Measurements from ENCODE around the gene RAX2.

Gene RAX2

DNA sequence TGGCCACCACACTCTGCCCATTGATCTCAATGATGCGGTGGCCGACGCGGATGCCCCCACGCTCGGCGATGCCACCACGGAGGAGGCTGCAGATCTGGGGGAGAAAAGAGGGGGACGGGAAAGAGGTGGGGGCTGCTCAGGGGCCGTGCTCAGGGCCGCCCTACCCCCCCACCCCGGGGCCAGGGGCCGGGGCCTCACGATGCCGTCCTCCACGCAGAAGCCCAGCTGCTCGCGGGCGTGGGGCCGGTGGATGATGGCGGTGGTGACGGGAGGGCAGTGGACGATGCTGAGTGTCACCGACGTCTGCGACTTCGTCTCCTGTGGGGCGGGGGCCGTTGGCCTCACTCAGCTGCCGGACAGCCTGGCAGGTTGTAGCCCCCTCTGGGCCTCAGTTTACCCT lies 20.8 kb downstream of the RAX2 start:
- no peak overlapping the region for H3K4me3 ChIP-seq
- TF ChIP-seq EZH2 (IDR thresholded peaks at IDR 0.05) = no peak
- no peak for TF ChIP-seq FOXP2 (optimal IDR thresholded peaks at IDR 0.05; ENCODE audit: control extremely low read depth, extremely low read length, insufficient read depth)
- no peak for TF ChIP-seq POLR2AphosphoS5 (IDR thresholded peaks at IDR 0.05; ENCODE audit: borderline replicate concordance, low read depth, low read length)
- no peak overlapping the region for H3K27ac ChIP-seq
- no peak for DNase-seq (ENCODE audit: low read depth, low spot score)
- no peak overlapping the region for H3K9ac ChIP-seq (ENCODE audit: insufficient read length)
- H3K36me3 ChIP-seq (ENCODE audit: insufficient read depth, low read length) = no peaks in the 10 kb centered on the region
- H3K9me3 ChIP-seq (ENCODE audit: low read depth, low read length) = no peaks in the 10 kb centered on the region

DNA sequence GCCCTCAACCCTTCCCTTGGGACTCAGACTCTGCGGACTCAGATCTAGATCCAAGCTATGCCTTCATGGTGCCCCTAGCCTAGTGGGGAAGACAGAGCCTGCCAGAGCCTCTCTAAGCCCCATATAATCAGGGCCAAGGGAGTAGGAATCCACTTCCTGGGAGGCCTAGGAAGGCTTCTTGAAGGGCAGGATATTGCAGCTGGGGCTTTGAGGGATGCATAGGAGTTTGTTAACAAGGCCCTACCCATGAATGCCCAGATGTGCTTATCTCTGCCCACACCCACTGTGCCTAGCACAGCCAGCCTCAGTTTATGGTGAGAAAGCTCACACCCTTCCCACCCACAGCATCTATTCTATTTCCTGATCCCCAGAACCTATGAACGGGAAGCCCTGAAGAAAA lies 21.8 kb downstream of the RAX2 start:
- no peak overlapping the region for H3K9ac ChIP-seq (ENCODE audit: insufficient read length)
- no peak for DNase-seq (ENCODE audit: low read depth, low spot score)
- H3K36me3 ChIP-seq (ENCODE audit: insufficient read depth, low read length) = no peaks in the 10 kb centered on the region
- H3K27ac ChIP-seq = no peak overlapping the region
- no peaks in the 10 kb centered on the region for H3K9me3 ChIP-seq (ENCODE audit: low read depth, low read length)
- TF ChIP-seq FOXP2 (optimal IDR thresholded peaks at IDR 0.05; ENCODE audit: control extremely low read depth, extremely low read length, insufficient read depth) = no peak
- no peak for TF ChIP-seq EZH2 (IDR thresholded peaks at IDR 0.05)
- TF ChIP-seq POLR2AphosphoS5 (IDR thresholded peaks at IDR 0.05; ENCODE audit: borderline replicate concordance, low read depth, low read length) = no peak
- no peak overlapping the region for H3K4me3 ChIP-seq

DNA sequence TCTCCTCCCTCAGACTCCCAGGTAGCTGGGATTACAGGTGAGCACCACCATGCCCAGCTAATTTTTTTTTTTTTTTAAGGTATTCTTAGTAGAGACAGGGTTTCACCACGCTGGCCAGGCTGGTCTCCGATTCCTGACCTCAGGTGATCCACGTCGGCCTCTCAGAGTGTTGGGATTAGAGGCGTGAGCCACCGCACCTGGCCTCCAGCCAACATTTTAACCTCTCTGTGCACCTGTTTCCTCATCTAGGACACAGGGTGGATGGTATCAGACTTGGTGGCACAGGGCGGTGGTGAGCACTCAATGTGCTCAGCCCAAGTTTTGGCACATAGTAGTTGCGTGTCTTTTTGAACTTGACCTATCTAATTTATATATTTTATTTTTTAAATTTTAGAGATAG lies 23.1 kb downstream of the RAX2 start:
- Histone ChIP-seq H3K36me3 (ENCODE audit: insufficient read depth, low read length) (no peaks in the 10 kb centered on the region), H3K4me3 (no peak overlapping the region), H3K9me3 (ENCODE audit: low read depth, low read length) (no peaks in the 10 kb centered on the region), H3K27ac (no peak overlapping the region), H3K9ac (ENCODE audit: insufficient read length) (no peak overlapping the region)
- TF ChIP-seq EZH2 (IDR thresholded peaks at IDR 0.05) = no peak
- TF ChIP-seq FOXP2 (optimal IDR thresholded peaks at IDR 0.05; ENCODE audit: control extremely low read depth, extremely low read length, insufficient read depth) = no peak
- no peak for TF ChIP-seq POLR2AphosphoS5 (IDR thresholded peaks at IDR 0.05; ENCODE audit: borderline replicate concordance, low read depth, low read length)
- no peak for DNase-seq (ENCODE audit: low read depth, low spot score)

DNA sequence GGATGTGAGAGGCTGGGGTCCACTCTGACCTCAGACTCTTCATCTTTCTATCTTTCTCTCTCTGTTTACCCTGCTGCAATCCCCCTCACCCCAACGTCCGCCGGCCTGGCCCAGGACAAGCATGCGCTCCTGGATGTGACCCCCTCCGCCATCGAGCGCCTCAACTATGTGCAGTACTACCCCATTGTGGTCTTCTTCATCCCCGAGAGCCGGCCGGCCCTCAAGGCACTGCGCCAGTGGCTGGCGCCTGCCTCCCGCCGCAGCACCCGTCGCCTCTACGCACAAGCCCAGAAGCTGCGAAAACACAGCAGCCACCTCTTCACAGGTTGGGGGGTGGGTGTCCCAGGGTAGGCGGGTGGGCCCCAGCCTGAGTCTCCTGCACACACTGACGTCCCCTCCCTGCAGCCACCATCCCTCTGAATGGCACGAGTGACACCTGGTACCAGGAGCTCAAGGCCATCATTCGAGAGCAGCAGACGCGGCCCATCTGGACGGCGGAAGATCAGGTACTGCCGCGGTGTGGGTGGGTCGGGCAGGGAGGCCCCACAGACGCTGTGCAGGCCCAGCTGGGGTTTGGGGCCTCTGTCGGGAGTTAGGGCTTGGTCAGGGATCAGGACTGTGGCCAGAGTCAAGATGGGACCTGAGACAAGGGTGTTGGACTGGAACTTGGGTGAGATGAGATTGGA lies 25.5 kb downstream of the RAX2 start:
- DNase-seq (ENCODE audit: low read depth, low spot score) = no peak
- no peak overlapping the region for H3K27ac ChIP-seq
- H3K9me3 ChIP-seq (ENCODE audit: low read depth, low read length) = no peaks in the 10 kb centered on the region
- no peak overlapping the region for H3K4me3 ChIP-seq
- TF ChIP-seq POLR2AphosphoS5 (IDR thresholded peaks at IDR 0.05; ENCODE audit: borderline replicate concordance, low read depth, low read length) (no peak), FOXP2 (optimal IDR thresholded peaks at IDR 0.05; ENCODE audit: control extremely low read depth, extremely low read length, insufficient read depth) (no peak), EZH2 (IDR thresholded peaks at IDR 0.05) (no peak)
- H3K36me3 ChIP-seq (ENCODE audit: insufficient read depth, low read length) = no peaks in the 10 kb centered on the region
- no peak overlapping the region for H3K9ac ChIP-seq (ENCODE audit: insufficient read length)

DNA sequence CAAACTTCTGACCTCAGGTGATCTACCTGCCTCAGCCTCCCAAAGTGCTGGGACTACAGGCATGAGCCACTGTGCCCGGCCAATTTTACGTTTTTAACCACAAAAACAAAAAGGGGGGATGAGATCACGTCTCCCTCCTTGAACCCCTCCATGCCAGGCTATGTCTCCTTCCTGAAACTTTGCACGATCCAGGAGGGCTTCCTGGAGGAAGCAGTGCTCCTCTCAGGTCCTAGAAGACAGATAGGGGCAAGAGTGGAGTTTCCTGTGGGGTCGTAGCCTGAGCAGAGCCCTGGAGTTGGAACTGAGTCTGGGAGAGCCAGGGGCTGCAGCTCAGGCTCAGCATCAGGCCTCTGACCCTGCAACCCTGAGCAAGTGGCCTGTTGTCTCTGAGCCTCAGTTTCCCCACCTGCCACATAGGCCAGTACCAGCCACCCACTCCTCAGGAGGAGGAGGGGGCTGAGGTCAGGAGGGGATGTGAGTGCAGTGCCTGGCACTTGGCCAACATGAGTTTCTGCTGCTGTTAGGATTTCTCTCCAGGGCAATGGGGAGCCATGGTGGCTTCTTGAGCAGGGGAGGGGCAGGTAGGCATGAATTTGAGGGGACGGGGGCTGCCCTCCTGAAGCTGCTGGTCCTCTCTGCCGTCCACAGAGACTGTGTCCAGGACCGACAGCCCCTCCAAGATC lies 26.5 kb downstream of the RAX2 start:
- H3K36me3 ChIP-seq (ENCODE audit: insufficient read depth, low read length) = no peaks in the 10 kb centered on the region
- DNase-seq (ENCODE audit: low read depth, low spot score) = no peak
- H3K9me3 ChIP-seq (ENCODE audit: low read depth, low read length) = no peaks in the 10 kb centered on the region
- no peak overlapping the region for H3K4me3 ChIP-seq
- TF ChIP-seq POLR2AphosphoS5 (IDR thresholded peaks at IDR 0.05; ENCODE audit: borderline replicate concordance, low read depth, low read length) (no peak), FOXP2 (optimal IDR thresholded peaks at IDR 0.05; ENCODE audit: control extremely low read depth, extremely low read length, insufficient read depth) (no peak), EZH2 (IDR thresholded peaks at IDR 0.05) (no peak)
- H3K27ac ChIP-seq = no peak overlapping the region
- H3K9ac ChIP-seq (ENCODE audit: insufficient read length) = no peak overlapping the region

DNA sequence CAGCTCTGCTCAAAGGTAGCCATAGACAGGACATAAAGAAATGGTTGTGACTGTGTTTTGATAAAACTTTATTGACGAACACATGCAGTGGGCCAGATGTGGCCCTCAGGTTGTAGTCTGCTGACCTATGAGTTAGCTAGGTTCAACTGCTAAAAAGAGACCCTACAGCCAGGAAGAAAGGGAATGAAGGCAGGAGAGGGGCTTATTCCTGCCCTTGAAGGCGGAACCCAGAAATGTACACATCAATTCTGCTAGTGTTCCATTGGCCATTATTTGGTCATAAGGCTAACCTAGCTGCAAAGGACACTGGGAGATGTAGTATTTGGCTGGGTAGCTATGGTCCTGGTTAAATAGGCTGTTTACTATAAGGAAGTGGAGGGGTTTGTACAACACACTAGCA lies 28.5 kb downstream of the RAX2 start:
- no peak overlapping the region for H3K9ac ChIP-seq (ENCODE audit: insufficient read length)
- no peak overlapping the region for H3K4me3 ChIP-seq
- H3K36me3 ChIP-seq (ENCODE audit: insufficient read depth, low read length) = no peaks in the 10 kb centered on the region
- no peaks in the 10 kb centered on the region for H3K9me3 ChIP-seq (ENCODE audit: low read depth, low read length)
- DNase-seq (ENCODE audit: low read depth, low spot score) = no peak
- TF ChIP-seq POLR2AphosphoS5 (IDR thresholded peaks at IDR 0.05; ENCODE audit: borderline replicate concordance, low read depth, low read length) = no peak
- no peak for TF ChIP-seq FOXP2 (optimal IDR thresholded peaks at IDR 0.05; ENCODE audit: control extremely low read depth, extremely low read length, insufficient read depth)
- TF ChIP-seq EZH2 (IDR thresholded peaks at IDR 0.05) = no peak
- no peak overlapping the region for H3K27ac ChIP-seq

DNA sequence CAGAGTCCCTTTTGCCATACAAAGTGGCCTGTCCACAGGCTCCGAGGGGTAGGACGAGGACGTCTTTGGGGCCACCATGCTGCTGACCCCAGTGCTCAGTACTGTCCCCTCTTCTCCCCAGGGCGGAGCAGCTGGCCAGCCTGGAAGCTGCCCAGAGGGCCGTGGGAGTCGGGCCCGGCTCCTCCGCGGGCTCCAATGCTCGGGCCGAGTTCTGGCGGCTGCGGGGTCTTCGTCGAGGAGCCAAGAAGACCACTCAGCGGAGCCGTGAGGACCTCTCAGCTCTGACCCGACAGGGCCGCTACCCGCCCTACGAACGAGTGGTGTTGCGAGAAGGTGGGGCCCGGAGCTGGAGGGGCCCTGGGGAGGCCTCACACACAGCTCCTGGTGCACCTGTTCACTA lies 31.6 kb downstream of the RAX2 start:
- TF ChIP-seq EZH2 (IDR thresholded peaks at IDR 0.05) (no peak), FOXP2 (optimal IDR thresholded peaks at IDR 0.05; ENCODE audit: control extremely low read depth, extremely low read length, insufficient read depth) (no peak), POLR2AphosphoS5 (IDR thresholded peaks at IDR 0.05; ENCODE audit: borderline replicate concordance, low read depth, low read length) (no peak)
- H3K9ac ChIP-seq (ENCODE audit: insufficient read length) = no peak overlapping the region

DNA sequence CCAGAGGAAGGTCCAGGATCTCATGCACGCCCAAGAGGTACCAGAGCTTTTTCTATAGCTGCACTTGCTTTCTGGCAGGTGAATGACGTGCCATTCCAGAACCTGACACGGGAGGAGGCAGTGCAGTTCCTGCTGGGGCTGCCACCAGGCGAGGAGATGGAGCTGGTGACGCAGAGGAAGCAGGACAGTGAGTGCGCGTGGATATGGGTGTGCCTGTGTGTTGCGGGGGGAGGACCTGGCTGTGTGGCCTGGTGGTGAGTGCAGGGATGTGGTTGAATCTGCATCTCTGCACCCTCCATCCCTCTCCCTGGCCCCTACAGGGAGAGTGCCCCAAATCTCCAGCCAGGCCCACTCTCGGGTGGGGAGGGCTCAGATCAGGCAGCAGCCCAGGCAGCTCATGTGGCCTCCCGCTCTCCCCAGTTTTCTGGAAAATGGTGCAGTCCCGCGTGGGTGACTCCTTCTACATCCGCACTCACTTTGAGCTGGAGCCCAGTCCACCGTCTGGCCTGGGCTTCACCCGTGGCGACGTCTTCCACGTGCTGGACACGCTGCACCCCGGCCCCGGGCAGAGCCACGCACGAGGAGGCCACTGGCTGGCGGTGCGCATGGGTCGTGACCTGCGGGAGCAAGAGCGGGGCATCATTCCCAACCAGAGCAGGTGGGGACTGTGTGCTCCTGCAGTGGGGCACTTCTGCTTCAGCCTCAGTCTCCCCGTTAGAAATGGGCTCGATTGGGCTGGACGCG lies 33.4 kb downstream of the RAX2 start:
- no peaks in the 10 kb centered on the region for H3K36me3 ChIP-seq (ENCODE audit: insufficient read depth, low read length)
- H3K9ac ChIP-seq (ENCODE audit: insufficient read length) = no peak overlapping the region
- H3K9me3 ChIP-seq (ENCODE audit: low read depth, low read length) = no peaks in the 10 kb centered on the region
- no peak for TF ChIP-seq POLR2AphosphoS5 (IDR thresholded peaks at IDR 0.05; ENCODE audit: borderline replicate concordance, low read depth, low read length)
- no peak for TF ChIP-seq EZH2 (IDR thresholded peaks at IDR 0.05)
- TF ChIP-seq FOXP2 (optimal IDR thresholded peaks at IDR 0.05; ENCODE audit: control extremely low read depth, extremely low read length, insufficient read depth) = no peak
- no peak overlapping the region for H3K4me3 ChIP-seq
- no peak overlapping the region for H3K27ac ChIP-seq
- DNase-seq (ENCODE audit: low read depth, low spot score) = no peak

More for the DNA sequence above, 31.6 kb downstream of the RAX2 start:
- no peak overlapping the region for H3K27ac ChIP-seq
- no peak for DNase-seq (ENCODE audit: low read depth, low spot score)
- H3K4me3 ChIP-seq = no peak overlapping the region
- H3K36me3 ChIP-seq (ENCODE audit: insufficient read depth, low read length) = no peaks in the 10 kb centered on the region
- H3K9me3 ChIP-seq (ENCODE audit: low read depth, low read length) = no peaks in the 10 kb centered on the region
